Measurements from ENCODE around the gene SPATS2L. TPM values are rescaled to one million over a fixed set of nuclear protein-coding genes. Genes with fewer than 3 reads are reported as not detected.
A peak's percentile ranks its signal among the peaks of the same experiment; 100 is the strongest.

Gene SPATS2L
- total RNA-seq, 1 donor from 2014 or later = 97.8 TPM

GRCh38 chr2:200414367-200414766, 107.9 kb downstream of the SPATS2L start:
- H3K27me3 Mint-ChIP-seq = no peaks in the 10 kb centered on the region
- H3K9me3 Mint-ChIP-seq = no peaks in the 10 kb centered on the region
- no peak for DNase-seq (ENCODE audit: extremely low spot score, unreplicated experiment)
- no peak for TF ChIP-seq CTCF (conservative IDR thresholded peaks at IDR 0.05)
- no peak overlapping the region for H3K27ac Mint-ChIP-seq
- H3K4me1 Mint-ChIP-seq (ENCODE audit: unreplicated experiment) = peaks cover 14% of the 10 kb centered on the region
- H3K36me3 Mint-ChIP-seq = peaks cover 20% of the 10 kb centered on the region
- H3K4me3 Mint-ChIP-seq = no peak overlapping the region

DNA sequence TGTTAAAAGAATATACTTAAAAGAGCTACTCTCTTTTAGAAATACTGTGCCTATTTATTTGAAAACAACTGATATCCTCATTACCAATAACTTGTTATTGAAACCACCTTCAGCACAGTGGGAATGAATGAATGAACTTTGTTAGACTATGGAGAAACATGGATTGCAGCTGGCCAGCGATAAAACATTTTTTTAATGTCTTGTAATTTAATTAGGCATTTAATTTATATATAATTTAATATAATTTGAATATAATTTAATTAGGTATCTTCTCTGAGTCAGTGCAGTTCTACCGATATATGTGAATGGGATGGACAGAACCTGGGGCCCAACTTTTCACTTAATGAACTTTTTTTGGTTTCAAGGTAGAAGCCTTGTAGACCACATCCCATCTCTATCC, 109.0 kb downstream of the SPATS2L start:
- H3K36me3 Mint-ChIP-seq = peaks cover 24% of the 10 kb centered on the region
- TF ChIP-seq CTCF (conservative IDR thresholded peaks at IDR 0.05) = no peak
- no peaks in the 10 kb centered on the region for H3K9me3 Mint-ChIP-seq
- no peak for DNase-seq (ENCODE audit: extremely low spot score, unreplicated experiment)
- H3K4me3 Mint-ChIP-seq = no peak overlapping the region
- no peak overlapping the region for H3K27ac Mint-ChIP-seq
- H3K27me3 Mint-ChIP-seq = no peaks in the 10 kb centered on the region
- H3K4me1 Mint-ChIP-seq (ENCODE audit: unreplicated experiment) = peaks cover 14% of the 10 kb centered on the region

GRCh38 chr2:200416878-200417277, 110.4 kb downstream of the SPATS2L start:
- peaks cover 5% of the 10 kb centered on the region for H3K4me1 Mint-ChIP-seq (ENCODE audit: unreplicated experiment)
- H3K27ac Mint-ChIP-seq = peak overlapping the region; percentile 58
- no peak for DNase-seq (ENCODE audit: extremely low spot score, unreplicated experiment)
- H3K36me3 Mint-ChIP-seq = peaks cover 34% of the 10 kb centered on the region
- H3K4me3 Mint-ChIP-seq = no peak overlapping the region
- TF ChIP-seq CTCF (conservative IDR thresholded peaks at IDR 0.05) = no peak
- H3K9me3 Mint-ChIP-seq = no peaks in the 10 kb centered on the region
- H3K27me3 Mint-ChIP-seq = no peaks in the 10 kb centered on the region

DNA sequence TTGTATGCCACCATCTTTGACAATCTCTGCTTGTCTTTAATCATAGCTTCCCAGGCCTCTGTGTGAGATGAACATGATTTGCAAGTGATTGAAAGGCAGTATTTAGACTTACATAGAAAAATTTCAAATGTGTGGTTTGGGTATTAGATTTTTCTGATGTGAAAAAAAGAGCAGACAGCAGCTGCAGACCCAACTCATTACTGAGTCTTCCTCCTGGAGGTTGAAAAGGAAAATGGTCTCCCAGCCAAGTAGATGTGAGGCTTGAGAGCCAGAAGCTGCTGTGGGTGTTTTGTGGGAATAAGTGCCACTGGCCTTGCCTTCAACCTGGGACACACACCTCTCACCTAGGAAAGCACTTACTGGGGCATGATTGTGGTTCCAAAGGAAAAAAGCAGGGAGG, 110.9 kb downstream of the SPATS2L start:
- DNase-seq (ENCODE audit: extremely low spot score, unreplicated experiment) = no peak
- Mint-ChIP-seq H3K4me1 (ENCODE audit: unreplicated experiment) (peaks cover 5% of the 10 kb centered on the region), H3K4me3 (no peak overlapping the region), H3K27me3 (no peaks in the 10 kb centered on the region), H3K9me3 (no peaks in the 10 kb centered on the region), H3K36me3 (peaks cover 34% of the 10 kb centered on the region), H3K27ac (peak overlapping the region; percentile 58)
- no peak for TF ChIP-seq CTCF (conservative IDR thresholded peaks at IDR 0.05)

GRCh38 chr2:200418399-200418798, 111.9 kb downstream of the SPATS2L start:
- DNase-seq (ENCODE audit: extremely low spot score, unreplicated experiment) = no peak
- Mint-ChIP-seq H3K27ac (no peak overlapping the region), H3K4me3 (no peak overlapping the region), H3K27me3 (no peaks in the 10 kb centered on the region), H3K4me1 (ENCODE audit: unreplicated experiment) (peaks cover 11% of the 10 kb centered on the region), H3K36me3 (peaks cover 40% of the 10 kb centered on the region), H3K9me3 (no peaks in the 10 kb centered on the region)
- no peak for TF ChIP-seq CTCF (conservative IDR thresholded peaks at IDR 0.05)

DNA sequence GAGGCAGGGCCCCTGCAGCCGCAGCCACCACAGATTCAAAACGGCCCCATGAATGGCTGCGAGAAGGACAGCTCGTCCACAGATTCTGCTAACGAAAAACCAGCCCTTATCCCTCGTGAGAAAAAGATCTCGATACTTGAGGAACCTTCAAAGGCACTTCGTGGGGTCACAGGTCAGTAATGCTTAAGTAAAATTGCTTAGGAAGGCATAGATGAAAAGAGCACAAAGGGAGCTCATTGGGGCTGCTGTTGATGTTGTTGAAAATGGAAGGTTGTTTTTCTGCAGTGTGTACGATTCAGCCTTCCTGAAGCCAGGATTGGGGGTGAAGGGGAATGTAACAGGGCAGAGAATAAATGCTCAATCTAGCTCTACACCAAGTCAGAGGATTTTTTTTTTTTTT, 112.8 kb downstream of the SPATS2L start:
- DNase-seq (ENCODE audit: extremely low spot score, unreplicated experiment) = no peak
- Mint-ChIP-seq H3K9me3 (no peaks in the 10 kb centered on the region), H3K4me1 (ENCODE audit: unreplicated experiment) (peaks cover 16% of the 10 kb centered on the region), H3K27me3 (no peaks in the 10 kb centered on the region), H3K27ac (no peak overlapping the region), H3K4me3 (no peak overlapping the region), H3K36me3 (peaks cover 38% of the 10 kb centered on the region)
- TF ChIP-seq CTCF (conservative IDR thresholded peaks at IDR 0.05) = no peak
